ENCODE results near the gene PNMA8B.
"Not testable (repeated sequence)": the region's sequence is repeated elsewhere in the genome, so short reads cannot be mapped to it uniquely, and the experiment has no call there.

PNMA8B gene

GRCh38 chr19:46514589-46515289, 19.1 kb upstream of the PNMA8B start:
- DNase-seq (ENCODE audit: extremely low read depth in 1 of 2, low read depth in 1 of 2) = no peak

GRCh38 chr19:46513461-46514236, 18.0 kb upstream of the PNMA8B start:
- DNase-seq (ENCODE audit: extremely low read depth in 1 of 2, low read depth in 1 of 2) = peak; percentile 49 to 63

GRCh38 chr19:46511237-46511636, 15.6 kb upstream of the PNMA8B start:
- DNase-seq (ENCODE audit: extremely low read depth in 1 of 2, low read depth in 1 of 2) = no peak

GRCh38 chr19:46508206-46508605, 12.5 kb upstream of the PNMA8B start:
- no peak for DNase-seq (ENCODE audit: extremely low read depth in 1 of 2, low read depth in 1 of 2)

- no peak for DNase-seq (ENCODE audit: extremely low read depth in 1 of 2, low read depth in 1 of 2)
These were observed 8.3 kb upstream of the PNMA8B start for GRCh38 chr19:46503848-46504453.

GRCh38 chr19:46502891-46503290, 7.2 kb upstream of the PNMA8B start:
- DNase-seq (ENCODE audit: extremely low read depth in 1 of 2, low read depth in 1 of 2) = no peak

GRCh38 chr19:46499692-46500091, 4.0 kb upstream of the PNMA8B start:
- DNase-seq (ENCODE audit: extremely low read depth in 1 of 2, low read depth in 1 of 2) = no peak

GRCh38 chr19:46497773-46498172, 2.1 kb upstream of the PNMA8B start:
- no peak for DNase-seq (ENCODE audit: extremely low read depth in 1 of 2, low read depth in 1 of 2)

- not testable (repeated sequence) for DNase-seq (ENCODE audit: extremely low read depth in 1 of 2, low read depth in 1 of 2)
These were observed 1.2 kb upstream of the PNMA8B start for GRCh38 chr19:46496886-46497285.

- DNase-seq (ENCODE audit: extremely low read depth in 1 of 2, low read depth in 1 of 2) = no peak
These were observed 637 bp upstream of the PNMA8B start for GRCh38 chr19:46496304-46496703.

GRCh38 chr19:46494941-46495785, 504 bp downstream of the PNMA8B start:
- DNase-seq (ENCODE audit: extremely low read depth in 1 of 2, low read depth in 1 of 2) = no peak

- DNase-seq (ENCODE audit: extremely low read depth in 1 of 2, low read depth in 1 of 2) = no peak
These were observed 1.3 kb downstream of the PNMA8B start for GRCh38 chr19:46494146-46494940.

GRCh38 chr19:46493236-46494145, 2.2 kb downstream of the PNMA8B start:
- no peak for DNase-seq (ENCODE audit: extremely low read depth in 1 of 2, low read depth in 1 of 2)

GRCh38 chr19:46492841-46493235, 2.8 kb downstream of the PNMA8B start:
- no peak for DNase-seq (ENCODE audit: extremely low read depth in 1 of 2, low read depth in 1 of 2)

GRCh38 chr19:46491975-46492682, 3.5 kb downstream of the PNMA8B start:
- DNase-seq (ENCODE audit: extremely low read depth in 1 of 2, low read depth in 1 of 2) = no peak

GRCh38 chr19:46490774-46491173, 4.9 kb downstream of the PNMA8B start:
- DNase-seq (ENCODE audit: extremely low read depth in 1 of 2, low read depth in 1 of 2) = no peak

- no peak for DNase-seq (ENCODE audit: extremely low read depth in 1 of 2, low read depth in 1 of 2)
These were observed 6.0 kb downstream of the PNMA8B start for GRCh38 chr19:46489445-46490272.

GRCh38 chr19:46488551-46488950, 7.1 kb downstream of the PNMA8B start:
- DNase-seq (ENCODE audit: extremely low read depth in 1 of 2, low read depth in 1 of 2) = no peak

Measured in stimulated activated CD8-positive, alpha-beta memory T cell treated with anti-CD3 and anti-CD28 coated beads, Interleukin-7, amount 100 ng/mL, for 48 hours (primary cell).